ENCODE data around the gene RFTN1.

RFTN1 gene

GRCh38 chr3:16516695-16517481, 3.4 kb upstream of the RFTN1 start:
- peak overlapping the region; percentile 90; the same call in 1 of the 2 replicates for H3K4me3 ChIP-seq (ENCODE audit: low read length)
- no peak for TF ChIP-seq ZNF274 (IDR thresholded peaks at IDR 0.05; ENCODE audit: low read depth, low read length)

GRCh38 chr3:16515885-16516420, 2.5 kb upstream of the RFTN1 start:
- no peak for TF ChIP-seq ZNF274 (IDR thresholded peaks at IDR 0.05; ENCODE audit: low read depth, low read length)
- H3K4me3 ChIP-seq (ENCODE audit: low read length): peak overlapping the region; percentile 90; the same call in 1 of the 2 replicates

- peak overlapping the region; percentile 90 for H3K4me3 ChIP-seq (ENCODE audit: low read length)
- no peak for TF ChIP-seq ZNF274 (IDR thresholded peaks at IDR 0.05; ENCODE audit: low read depth, low read length)
Measured at GRCh38 chr3:16514755-16515353, 1.4 kb upstream of the RFTN1 start.

DNA sequence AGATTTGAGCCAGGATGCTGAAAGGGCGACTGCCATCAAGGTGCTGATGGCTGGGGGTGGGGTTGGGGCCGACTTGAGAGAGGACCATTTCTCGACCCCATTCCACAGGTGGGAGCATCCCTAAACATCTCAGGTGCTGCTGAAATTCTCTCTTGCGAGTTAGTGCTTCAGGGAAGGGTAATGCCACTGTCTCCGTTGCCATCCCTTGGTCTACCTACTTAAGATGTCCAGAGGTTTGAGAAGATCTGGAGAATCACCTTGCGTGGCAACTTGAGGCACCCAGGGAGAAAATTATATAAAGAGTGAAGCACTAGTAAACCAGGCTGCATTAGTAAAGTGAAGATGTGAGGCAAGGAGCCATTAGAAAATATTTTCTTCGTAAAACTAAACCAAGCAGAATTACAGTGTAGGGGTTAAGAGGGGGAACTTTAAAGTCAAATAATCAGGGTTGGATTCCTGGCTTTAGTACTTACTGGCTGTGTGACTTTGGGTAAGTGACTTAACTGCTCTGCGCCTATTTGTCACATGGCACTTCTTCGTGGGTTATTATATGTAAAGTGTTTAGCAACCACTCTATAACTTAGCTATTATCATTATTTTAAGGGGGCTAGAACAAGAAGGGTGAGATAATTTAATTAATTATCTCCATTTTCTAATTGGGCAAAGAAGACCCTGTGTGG, 662 bp upstream of the RFTN1 start:
- H3K4me3 ChIP-seq (ENCODE audit: low read length): peak overlapping the region; percentile 90
- TF ChIP-seq ZNF274 (IDR thresholded peaks at IDR 0.05; ENCODE audit: low read depth, low read length): no peak

DNA sequence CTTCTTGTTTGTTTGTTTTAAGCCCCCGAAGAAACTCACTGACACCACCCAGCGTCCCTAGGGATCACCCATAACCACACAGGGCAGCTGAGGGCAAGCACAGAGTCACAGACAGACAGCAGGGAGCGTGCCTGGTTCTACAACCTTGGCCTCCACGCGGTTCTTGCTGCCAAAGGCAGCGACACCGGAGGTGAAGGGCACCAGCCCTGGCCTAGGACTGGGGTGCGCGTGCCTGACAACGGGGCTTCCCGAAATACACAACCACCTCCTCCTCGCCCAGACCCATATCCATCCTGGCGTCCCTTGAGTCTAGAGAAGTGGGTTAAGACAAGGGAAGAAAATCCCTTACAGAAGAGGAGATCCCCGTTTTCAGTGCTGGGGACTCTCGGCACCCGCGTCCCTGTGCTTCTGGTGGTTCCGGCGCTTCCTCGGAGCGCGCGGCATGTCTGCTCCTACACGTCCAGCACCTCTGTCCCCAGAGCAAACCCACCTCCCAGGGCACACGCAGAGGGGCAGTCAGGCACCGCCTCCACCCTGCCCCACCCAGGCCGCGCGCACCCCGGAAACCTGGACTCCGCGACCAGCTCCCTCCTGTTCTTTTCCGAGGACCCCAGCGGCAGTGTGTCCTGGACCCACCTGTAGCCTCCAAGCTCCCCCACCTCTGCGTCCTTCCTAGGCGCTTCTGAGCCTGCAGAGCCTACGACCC, 911 bp downstream of the RFTN1 start:
- TF ChIP-seq ZNF274 (IDR thresholded peaks at IDR 0.05; ENCODE audit: low read depth, low read length): no peak
- peak overlapping the region; percentile 90 for H3K4me3 ChIP-seq (ENCODE audit: low read length)

DNA sequence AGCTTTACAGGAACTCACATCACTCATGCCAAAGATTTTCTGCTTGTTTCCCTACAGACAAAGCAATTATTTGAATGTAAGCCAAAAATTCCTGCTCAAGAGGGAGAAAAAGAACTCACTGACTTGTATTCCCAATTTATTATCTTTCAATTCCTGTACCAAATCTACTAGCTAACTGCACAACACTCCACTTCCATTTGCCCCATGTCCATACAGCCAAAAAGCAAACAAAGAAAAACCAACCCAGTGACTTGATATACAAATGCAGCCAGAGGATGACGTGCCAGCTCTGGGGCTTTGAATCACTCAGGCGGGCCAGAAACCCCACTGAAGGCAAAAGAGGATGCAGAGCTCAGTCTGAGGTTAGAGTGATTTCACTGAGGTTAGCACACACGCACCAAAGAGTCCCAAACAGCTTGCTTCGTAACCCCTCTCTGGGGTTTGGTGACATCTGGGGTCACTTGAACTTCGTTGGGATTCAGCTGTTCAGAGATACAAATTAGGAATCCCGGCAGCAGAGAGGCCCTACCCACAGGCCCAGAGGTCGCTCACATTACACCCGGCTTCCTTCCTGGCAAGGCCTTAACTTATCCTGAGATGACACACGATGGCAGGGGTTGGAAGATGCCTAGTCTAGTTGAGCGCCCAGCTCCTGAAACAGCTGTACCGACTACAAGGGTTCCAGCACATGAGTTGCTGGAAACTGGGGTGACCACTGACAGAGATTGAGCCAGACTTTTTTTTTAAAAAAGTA, 1.6 kb downstream of the RFTN1 start:
- TF ChIP-seq ZNF274 (IDR thresholded peaks at IDR 0.05; ENCODE audit: low read depth, low read length): no peak
- H3K4me3 ChIP-seq (ENCODE audit: low read length): peak overlapping the region; percentile 90

- H3K4me3 ChIP-seq (ENCODE audit: low read length): peak overlapping the region; percentile 34
- TF ChIP-seq ZNF274 (IDR thresholded peaks at IDR 0.05; ENCODE audit: low read depth, low read length): no peak
Measured at GRCh38 chr3:16510620-16511319, 2.7 kb downstream of the RFTN1 start.

- peak overlapping the region; percentile 34; the same call in 1 of the 2 replicates for H3K4me3 ChIP-seq (ENCODE audit: low read length)
- TF ChIP-seq ZNF274 (IDR thresholded peaks at IDR 0.05; ENCODE audit: low read depth, low read length): no peak
Measured at GRCh38 chr3:16509721-16510619, 3.5 kb downstream of the RFTN1 start.

GRCh38 chr3:16508591-16508995, 4.9 kb downstream of the RFTN1 start:
- peak overlapping the region; percentile 43; the same call in 1 of the 2 replicates for H3K4me3 ChIP-seq (ENCODE audit: low read length)
- no peak for TF ChIP-seq ZNF274 (IDR thresholded peaks at IDR 0.05; ENCODE audit: low read depth, low read length)

- TF ChIP-seq ZNF274 (IDR thresholded peaks at IDR 0.05; ENCODE audit: low read depth, low read length): no peak
- peak overlapping the region; percentile 43; the same call in 1 of the 2 replicates for H3K4me3 ChIP-seq (ENCODE audit: low read length)
Measured at GRCh38 chr3:16508243-16508578, 5.3 kb downstream of the RFTN1 start.

DNA sequence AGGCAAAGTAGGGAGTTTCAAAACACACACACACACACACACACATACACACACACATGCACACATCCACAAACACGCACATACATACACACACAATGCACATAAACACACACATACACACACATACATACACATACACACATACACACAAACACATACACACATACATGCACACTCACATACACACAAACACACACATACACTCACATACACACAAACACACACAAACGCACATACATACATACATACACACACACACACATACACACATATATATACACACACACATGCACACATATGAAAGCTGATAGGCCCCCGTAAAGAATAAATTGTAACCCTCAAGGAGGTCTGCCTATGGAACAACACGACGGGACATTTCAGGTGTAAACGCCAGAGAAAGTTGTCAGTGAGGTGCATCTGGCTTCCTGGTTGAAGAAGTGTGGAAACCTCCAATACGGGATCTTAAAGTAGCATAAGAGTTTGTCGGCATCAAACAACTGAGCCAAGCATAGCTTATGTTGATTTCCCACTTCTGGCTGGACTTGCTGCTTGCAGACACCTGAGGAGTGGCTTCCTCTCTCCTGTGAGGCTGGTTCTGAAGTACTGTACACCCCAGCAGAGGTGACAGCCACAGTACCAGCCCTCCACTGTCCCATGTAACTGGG, 5.8 kb downstream of the RFTN1 start:
- peak overlapping the region; percentile 43 for H3K4me3 ChIP-seq (ENCODE audit: low read length)
- no peak for TF ChIP-seq ZNF274 (IDR thresholded peaks at IDR 0.05; ENCODE audit: low read depth, low read length)

Measured in GM08714 (cell line).